Measurements from ENCODE around the gene DTX3. TPM values are rescaled to one million over a fixed set of nuclear protein-coding genes. Genes with fewer than 3 reads are reported as not detected.
"Not testable (repeated sequence)": the region's sequence is repeated elsewhere in the genome, so short reads cannot be mapped to it uniquely, and the experiment has no call there.

The DTX3 gene
- total RNA-seq, 3 donors from 2014 or later = 15.9 to 18.6 (median 17.0) TPM

GRCh38 chr12:57588951-57589610 lies 15.5 kb upstream of the DTX3 start:
- not testable (repeated sequence) for ATAC-seq; H3K9me3 Mint-ChIP-seq; H3K36me3 Mint-ChIP-seq (ENCODE audit: insufficient read depth); DNase-seq; H3K4me3 Mint-ChIP-seq; H3K27me3 Mint-ChIP-seq (ENCODE audit: low read depth)
- peaks cover 25% of the 10 kb centered on the region for H3K4me1 Mint-ChIP-seq (ENCODE audit: low read depth)

DNA sequence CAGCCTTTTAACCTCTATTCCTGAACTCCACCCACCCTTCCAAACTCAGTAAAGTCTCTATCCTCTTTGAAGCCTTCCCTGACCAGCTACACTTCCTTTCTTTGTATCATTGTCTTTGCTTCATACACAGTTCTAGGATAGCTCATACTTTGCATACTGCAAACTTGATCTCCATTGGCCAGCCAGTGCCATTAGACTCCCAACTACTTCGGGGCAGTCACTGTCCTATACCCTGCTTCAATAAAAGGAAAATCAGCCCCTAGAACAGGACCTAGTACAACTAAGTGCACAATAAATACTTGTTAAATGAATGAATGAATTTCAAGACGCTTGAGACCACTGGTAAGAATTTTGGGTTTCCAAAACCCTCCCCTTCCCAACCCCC lies 14.2 kb upstream of the DTX3 start:
- H3K4me1 Mint-ChIP-seq (ENCODE audit: low read depth) = peaks cover 25% of the 10 kb centered on the region
- no peaks in the 10 kb centered on the region for H3K27me3 Mint-ChIP-seq (ENCODE audit: low read depth)
- ATAC-seq = no peak
- no peak for DNase-seq
- peak overlapping the region; percentile 89 for H3K4me3 Mint-ChIP-seq
- H3K9me3 Mint-ChIP-seq = no peaks in the 10 kb centered on the region
- peaks cover 7% of the 10 kb centered on the region for H3K36me3 Mint-ChIP-seq (ENCODE audit: insufficient read depth)

GRCh38 chr12:57590864-57591781 lies 13.5 kb upstream of the DTX3 start, which contains the start of gene PIP4K2C:
Gene PIP4K2C, plus strand, starts transcription at chr12:57591192. Its CDS starts 98 bp downstream, at chr12:57591290.
- H3K4me1 Mint-ChIP-seq (ENCODE audit: low read depth) = peaks cover 25% of the 10 kb centered on the region
- ATAC-seq = peak; percentile 95 to 96
- peak within 1 kb of the TSS; percentile 89 for H3K4me3 Mint-ChIP-seq
- peak; percentile 64 for DNase-seq
- no peaks in the 10 kb centered on the region for H3K9me3 Mint-ChIP-seq
- H3K36me3 Mint-ChIP-seq (ENCODE audit: insufficient read depth) = peaks cover 10% of the 10 kb centered on the region
- no peaks in the 10 kb centered on the region for H3K27me3 Mint-ChIP-seq (ENCODE audit: low read depth)

DNA sequence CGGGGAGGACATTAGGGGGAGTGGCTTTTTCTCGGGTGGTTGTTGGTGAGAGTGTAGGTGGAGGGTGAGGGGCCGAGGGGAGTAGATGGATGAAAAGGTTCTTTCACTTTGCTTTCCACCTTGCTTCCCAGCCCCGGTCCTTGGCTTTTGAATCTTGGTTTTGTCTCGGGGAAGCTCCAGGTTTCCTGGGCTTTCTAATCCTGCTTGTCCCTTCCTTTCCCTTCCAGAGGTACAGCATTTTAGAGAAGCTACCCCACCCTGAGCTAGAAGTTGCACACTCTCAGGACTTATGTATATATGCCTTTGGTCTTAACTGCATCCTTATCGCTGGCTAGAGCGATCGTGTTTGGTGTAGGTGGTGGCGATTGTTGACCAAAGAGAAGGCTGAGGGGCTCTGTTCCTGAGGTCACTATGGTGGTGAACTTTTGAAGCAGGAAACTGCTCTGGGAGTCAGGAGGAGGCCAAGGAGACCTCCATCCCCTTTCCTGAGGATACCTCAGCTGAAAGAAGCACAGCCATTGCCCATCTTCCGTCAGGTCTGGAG lies 12.8 kb upstream of the DTX3 start:
- Mint-ChIP-seq H3K36me3 (ENCODE audit: insufficient read depth) (peaks cover 13% of the 10 kb centered on the region), H3K4me1 (ENCODE audit: low read depth) (peaks cover 25% of the 10 kb centered on the region), H3K9me3 (no peaks in the 10 kb centered on the region), H3K4me3 (peak overlapping the region; percentile 89), H3K27me3 (ENCODE audit: low read depth) (no peaks in the 10 kb centered on the region)
- ATAC-seq = no peak
- no peak for DNase-seq

DNA sequence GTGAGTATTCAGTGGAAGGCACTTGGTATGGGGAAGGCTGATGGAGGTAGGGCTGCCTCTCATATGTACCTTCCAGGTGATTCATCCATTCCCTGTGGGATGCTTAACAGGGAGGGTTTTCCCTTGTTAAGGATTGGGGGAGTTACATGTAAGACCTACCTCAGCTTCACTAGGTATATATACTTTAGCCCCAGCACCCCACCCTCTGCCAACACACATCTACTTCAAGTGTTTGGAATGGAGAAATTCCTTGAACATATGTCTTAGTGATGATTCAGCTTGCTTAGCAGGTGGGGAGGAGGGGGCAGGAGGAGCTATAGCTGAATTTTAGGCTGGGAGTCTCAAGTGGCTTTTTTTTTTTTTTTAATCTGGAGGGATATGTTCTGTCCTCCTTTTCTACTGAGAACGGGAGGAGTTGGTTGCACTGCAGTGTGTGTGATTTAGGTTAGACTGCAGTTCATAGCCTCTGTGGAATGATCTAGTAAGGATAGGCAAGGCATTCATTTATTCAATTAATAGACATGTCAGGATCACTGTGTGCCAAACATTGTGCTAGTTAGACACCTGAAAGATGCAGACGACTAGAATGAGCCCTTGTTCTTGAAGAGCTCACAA lies 12.0 kb upstream of the DTX3 start:
- peaks cover 19% of the 10 kb centered on the region for H3K36me3 Mint-ChIP-seq (ENCODE audit: insufficient read depth)
- DNase-seq (no peak), ATAC-seq (no peak)
- no peaks in the 10 kb centered on the region for H3K9me3 Mint-ChIP-seq
- H3K4me3 Mint-ChIP-seq = peak overlapping the region; percentile 89
- peaks cover 25% of the 10 kb centered on the region for H3K4me1 Mint-ChIP-seq (ENCODE audit: low read depth)
- no peaks in the 10 kb centered on the region for H3K27me3 Mint-ChIP-seq (ENCODE audit: low read depth)

GRCh38 chr12:57593187-57593586 lies 11.4 kb upstream of the DTX3 start:
- no peak overlapping the region for H3K4me3 Mint-ChIP-seq
- H3K27me3 Mint-ChIP-seq (ENCODE audit: low read depth) = no peaks in the 10 kb centered on the region

DNA sequence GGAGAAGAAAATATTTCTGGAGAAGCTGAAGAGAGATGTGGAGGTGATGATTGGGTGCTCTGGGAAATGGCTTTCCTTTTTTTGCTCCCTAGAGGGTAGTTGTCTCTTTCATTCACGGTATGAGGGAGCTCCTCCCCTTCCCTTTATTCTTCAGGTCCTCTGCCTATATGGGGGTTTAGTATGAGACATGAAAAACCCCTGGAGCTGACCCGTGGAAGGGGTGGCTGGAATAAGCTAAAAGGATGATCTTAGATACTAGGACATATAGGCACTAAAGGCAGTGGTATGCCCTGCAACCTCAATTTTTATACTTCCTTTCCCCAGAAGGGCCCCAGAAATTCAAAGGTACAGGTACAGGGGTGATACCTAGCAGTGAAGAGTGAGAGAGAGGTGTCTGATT lies 4.2 kb upstream of the DTX3 start:
- DNase-seq (no peak), ATAC-seq (no peak)
- Mint-ChIP-seq H3K4me3 (no peak overlapping the region), H3K9me3 (no peaks in the 10 kb centered on the region), H3K27me3 (ENCODE audit: low read depth) (no peaks in the 10 kb centered on the region), H3K36me3 (ENCODE audit: insufficient read depth) (peaks cover 45% of the 10 kb centered on the region), H3K4me1 (ENCODE audit: low read depth) (peaks cover 19% of the 10 kb centered on the region)

More at GRCh38 chr12:57593187-57593586, 11.4 kb upstream of the DTX3 start:
- peaks cover 21% of the 10 kb centered on the region for H3K36me3 Mint-ChIP-seq (ENCODE audit: insufficient read depth)
- DNase-seq (no peak), ATAC-seq (no peak)
- no peaks in the 10 kb centered on the region for H3K9me3 Mint-ChIP-seq
- H3K4me1 Mint-ChIP-seq (ENCODE audit: low read depth) = peaks cover 25% of the 10 kb centered on the region

GRCh38 chr12:57602544-57602943 lies 2.1 kb upstream of the DTX3 start:
- no peak for DNase-seq
- H3K4me3 Mint-ChIP-seq = no peak overlapping the region
- no peaks in the 10 kb centered on the region for H3K9me3 Mint-ChIP-seq
- peaks cover 34% of the 10 kb centered on the region for H3K36me3 Mint-ChIP-seq (ENCODE audit: insufficient read depth)
- H3K4me1 Mint-ChIP-seq (ENCODE audit: low read depth) = peaks cover 25% of the 10 kb centered on the region
- ATAC-seq = no peak
- no peaks in the 10 kb centered on the region for H3K27me3 Mint-ChIP-seq (ENCODE audit: low read depth)

DNA sequence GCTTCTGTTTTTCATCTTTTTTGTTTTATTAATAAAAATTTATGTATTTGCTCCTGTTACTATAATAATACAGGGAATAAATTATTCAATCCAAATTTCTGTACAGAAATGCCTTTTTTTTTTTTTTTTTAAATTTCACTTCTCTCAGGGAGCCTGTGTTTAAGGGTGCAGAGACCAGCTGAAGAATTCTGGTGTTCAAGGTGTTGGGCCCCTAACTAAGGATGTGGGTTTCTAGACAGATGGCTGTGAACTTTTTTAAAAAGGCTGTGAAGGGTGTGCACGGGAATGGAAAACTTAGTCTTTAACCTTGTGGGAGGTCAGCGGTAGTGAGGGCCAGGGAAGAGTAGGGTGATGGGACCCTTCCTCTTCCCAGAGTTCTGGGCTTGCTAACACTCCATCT lies 1.3 kb upstream of the DTX3 start:
- peaks cover 25% of the 10 kb centered on the region for H3K4me1 Mint-ChIP-seq (ENCODE audit: low read depth)
- peaks cover 31% of the 10 kb centered on the region for H3K36me3 Mint-ChIP-seq (ENCODE audit: insufficient read depth)

GRCh38 chr12:57603815-57604453 lies 690 bp upstream of the DTX3 start:
- Mint-ChIP-seq H3K27me3 (ENCODE audit: low read depth) (no peaks in the 10 kb centered on the region), H3K4me1 (ENCODE audit: low read depth) (peaks cover 25% of the 10 kb centered on the region), H3K4me3 (peak overlapping the region; percentile 74), H3K36me3 (ENCODE audit: insufficient read depth) (peaks cover 28% of the 10 kb centered on the region), H3K9me3 (no peaks in the 10 kb centered on the region)
- ATAC-seq = no peak
- no peak for DNase-seq

More for the DNA sequence above, 1.3 kb upstream of the DTX3 start:
- H3K27me3 Mint-ChIP-seq (ENCODE audit: low read depth) = no peaks in the 10 kb centered on the region
- ATAC-seq (no peak), DNase-seq (no peak)
- peak overlapping the region; percentile 74 for H3K4me3 Mint-ChIP-seq
- no peaks in the 10 kb centered on the region for H3K9me3 Mint-ChIP-seq

DNA sequence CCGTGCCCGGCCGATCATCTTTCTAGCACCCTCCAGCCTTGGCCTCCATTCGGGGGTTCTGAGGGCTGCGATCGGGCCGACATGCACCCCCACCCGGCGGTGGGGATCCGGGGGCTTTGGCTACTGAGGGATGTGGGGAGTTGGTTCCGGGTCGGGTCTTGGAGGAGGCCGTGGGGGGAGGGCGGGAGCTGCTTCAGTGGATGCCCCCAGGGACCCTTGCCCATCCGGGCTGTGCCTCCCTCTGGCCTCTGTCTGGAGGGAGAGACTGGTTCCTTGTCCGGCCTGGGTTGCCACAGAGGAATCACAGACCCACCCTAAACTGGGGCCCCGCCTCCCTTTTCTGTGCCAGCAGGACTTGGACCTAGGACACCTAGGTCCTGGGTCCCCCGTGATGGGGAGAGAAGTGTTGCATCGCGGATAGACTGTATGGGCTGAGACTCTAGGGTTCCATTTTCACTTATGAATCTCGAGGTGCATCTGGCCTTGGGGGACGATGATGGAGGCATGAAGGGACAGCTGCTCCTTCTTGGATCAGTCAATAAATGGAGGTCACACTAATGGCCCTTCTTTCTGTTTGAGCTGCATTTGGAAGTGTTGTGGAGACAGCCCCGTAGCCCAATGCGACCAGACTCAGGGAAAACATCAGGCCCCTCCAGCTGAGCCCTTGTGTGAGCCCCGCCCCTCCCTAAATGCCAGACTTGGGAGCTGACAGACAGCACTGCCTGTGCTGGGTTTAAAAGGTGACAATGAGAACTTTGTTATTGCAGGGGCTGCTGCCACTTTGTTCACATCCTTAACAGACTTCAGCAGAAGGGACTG lies 577 bp downstream of the DTX3 start:
- DNase-seq (no peak), ATAC-seq (peak; percentile 51 to 55)
- no peaks in the 10 kb centered on the region for H3K9me3 Mint-ChIP-seq

DNA sequence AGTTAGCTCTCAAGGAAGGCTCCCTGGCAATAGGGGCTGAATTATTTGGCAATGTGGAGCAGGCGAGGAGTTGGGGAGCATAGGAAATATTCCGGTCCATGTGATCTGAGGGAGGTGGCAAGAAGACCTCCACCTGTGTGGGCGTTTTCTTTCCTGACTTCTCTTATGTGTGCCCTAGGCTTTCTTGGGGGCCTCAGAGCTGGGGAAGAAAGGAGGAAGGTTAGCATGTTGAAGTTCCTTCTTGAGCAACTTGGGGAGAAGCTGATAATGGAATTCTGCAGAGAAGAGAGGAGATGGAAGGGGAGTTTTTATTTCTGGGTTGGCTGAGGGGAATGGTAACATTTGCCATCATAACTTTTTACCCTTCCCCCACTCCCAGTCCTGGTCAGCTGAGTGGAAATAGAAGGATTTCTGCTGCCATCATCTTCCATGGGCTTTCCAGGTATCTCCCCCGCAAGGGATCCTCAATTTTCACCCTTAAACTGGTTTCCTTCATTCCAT lies 1.2 kb downstream of the DTX3 start:
- peaks cover 14% of the 10 kb centered on the region for H3K36me3 Mint-ChIP-seq (ENCODE audit: insufficient read depth)
- no peaks in the 10 kb centered on the region for H3K9me3 Mint-ChIP-seq
- H3K4me1 Mint-ChIP-seq (ENCODE audit: low read depth) = peaks cover 29% of the 10 kb centered on the region
- peaks cover 2% of the 10 kb centered on the region for H3K27me3 Mint-ChIP-seq (ENCODE audit: low read depth)
- ATAC-seq (no peak), DNase-seq (no peak)
- peak overlapping the region; percentile 79 for H3K4me3 Mint-ChIP-seq

More for the DNA sequence above, 577 bp downstream of the DTX3 start:
- Mint-ChIP-seq H3K27me3 (ENCODE audit: low read depth) (no peaks in the 10 kb centered on the region), H3K4me1 (ENCODE audit: low read depth) (peaks cover 25% of the 10 kb centered on the region), H3K4me3 (peak overlapping the region; percentile 79), H3K36me3 (ENCODE audit: insufficient read depth) (peaks cover 17% of the 10 kb centered on the region)

DNA sequence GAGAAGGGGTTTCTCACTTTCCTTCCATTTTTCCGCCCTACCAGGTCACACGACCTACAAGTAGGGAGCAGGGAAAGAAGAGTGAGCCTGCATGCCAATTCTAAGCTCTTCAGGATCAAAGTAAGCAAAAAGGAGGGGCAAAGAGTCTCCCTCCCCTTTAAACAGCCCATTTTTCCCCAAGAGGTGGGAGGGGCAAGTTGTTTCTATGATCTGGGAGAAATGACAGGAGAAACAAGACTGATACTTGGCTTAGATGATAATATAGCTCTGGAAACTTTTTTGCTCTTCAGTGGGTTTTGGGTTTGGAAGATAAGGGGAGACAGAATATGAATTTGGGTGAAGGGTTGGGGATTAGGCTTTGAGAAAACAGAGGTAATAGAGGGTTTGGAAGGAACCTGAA lies 1.8 kb downstream of the DTX3 start:
- Mint-ChIP-seq H3K27me3 (ENCODE audit: low read depth) (peaks cover 2% of the 10 kb centered on the region), H3K4me1 (ENCODE audit: low read depth) (peaks cover 29% of the 10 kb centered on the region), H3K36me3 (ENCODE audit: insufficient read depth) (peaks cover 11% of the 10 kb centered on the region), H3K9me3 (no peaks in the 10 kb centered on the region), H3K4me3 (peak overlapping the region; percentile 12)
- DNase-seq = no peak
- no peak for ATAC-seq
